Testis (tissue), 2 donors: ENCODE measurements around the gene LGALS4.

Source experiments
- POLR2A ChIP-seq: fragments of 450-650 bp; IDR thresholded peaks from one replicate; pipeline ENCODE4 v1.6.1; 2017; ENCODE audit warnings: antibody characterized with exemption, mild to moderate bottlenecking, moderate library complexity
- TF ChIP-seq, protein P1 (sequence below), 3 experiments: fragments of 450-650 bp in 2 of 3; fragments of 200-600 bp in 1 of 3; sonication (generic) in 1 of 3; IDR thresholded peaks; one replicate each; pipeline ENCODE4 v1.5.1; 2016 to 2019; ENCODE audit warnings: antibody characterized with exemption in 3 of 3, mild to moderate bottlenecking in 2 of 3, moderate library complexity in 1 of 3

- TF ChIP-seq, protein P1, sequence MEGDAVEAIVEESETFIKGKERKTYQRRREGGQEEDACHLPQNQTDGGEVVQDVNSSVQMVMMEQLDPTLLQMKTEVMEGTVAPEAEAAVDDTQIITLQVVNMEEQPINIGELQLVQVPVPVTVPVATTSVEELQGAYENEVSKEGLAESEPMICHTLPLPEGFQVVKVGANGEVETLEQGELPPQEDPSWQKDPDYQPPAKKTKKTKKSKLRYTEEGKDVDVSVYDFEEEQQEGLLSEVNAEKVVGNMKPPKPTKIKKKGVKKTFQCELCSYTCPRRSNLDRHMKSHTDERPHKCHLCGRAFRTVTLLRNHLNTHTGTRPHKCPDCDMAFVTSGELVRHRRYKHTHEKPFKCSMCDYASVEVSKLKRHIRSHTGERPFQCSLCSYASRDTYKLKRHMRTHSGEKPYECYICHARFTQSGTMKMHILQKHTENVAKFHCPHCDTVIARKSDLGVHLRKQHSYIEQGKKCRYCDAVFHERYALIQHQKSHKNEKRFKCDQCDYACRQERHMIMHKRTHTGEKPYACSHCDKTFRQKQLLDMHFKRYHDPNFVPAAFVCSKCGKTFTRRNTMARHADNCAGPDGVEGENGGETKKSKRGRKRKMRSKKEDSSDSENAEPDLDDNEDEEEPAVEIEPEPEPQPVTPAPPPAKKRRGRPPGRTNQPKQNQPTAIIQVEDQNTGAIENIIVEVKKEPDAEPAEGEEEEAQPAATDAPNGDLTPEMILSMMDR (IDR thresholded peaks at IDR 0.05), result no peak
- no peak for TF ChIP-seq POLR2A
Observed at GRCh38 chr19:38845374-38846024, 32.8 kb upstream of the LGALS4 start.
